Measurements from ENCODE around the gene C1QA.
"Not testable (repeated sequence)": the region's sequence is repeated elsewhere in the genome, so short reads cannot be mapped to it uniquely, and the experiment has no call there.

The C1QA gene

GRCh38 chr1:22639286-22639685, 2.9 kb downstream of the C1QA start:
- peak in 5 of 56 donors; percentile 2 to 15 (median 8) for DNase-seq

- DNase-seq = no peak
Measured at GRCh38 chr1:22641247-22641646, 4.8 kb downstream of the C1QA start.

- DNase-seq = peak in 49 of 56 donors; percentile 10 to 78 (median 52)
Measured at GRCh38 chr1:22641906-22642636, 5.6 kb downstream of the C1QA start.

DNA sequence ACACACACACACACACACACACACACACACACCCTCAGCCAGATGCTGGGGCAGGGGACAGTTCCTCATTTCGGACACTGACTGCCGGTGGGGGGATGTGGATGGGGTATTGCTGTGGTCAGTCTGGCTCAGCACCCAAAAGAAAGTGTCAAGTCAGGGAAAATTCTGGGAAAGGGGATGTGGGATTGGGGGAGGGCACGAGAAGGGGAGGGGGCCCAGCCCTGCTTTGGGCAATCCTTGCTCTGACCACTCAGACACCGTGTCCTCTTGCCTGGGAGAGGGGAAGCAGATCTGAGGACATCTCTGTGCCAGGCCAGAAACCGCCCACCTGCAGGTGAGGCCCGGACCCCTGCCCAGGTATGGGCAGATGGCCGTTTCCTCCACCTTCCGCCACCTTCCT, 7.0 kb downstream of the C1QA start, which contains the start of gene C1QC:
C1QC (plus strand) TSS at position 253 of the 400 bp plus-strand sequence. CDS start 391 bp downstream, outside the sequence.
- DNase-seq = peak in 24 of 56 donors; percentile 8 to 57 (median 21)

- no peak for DNase-seq
Measured at GRCh38 chr1:22643928-22644327, 7.5 kb downstream of the C1QA start.

DNA sequence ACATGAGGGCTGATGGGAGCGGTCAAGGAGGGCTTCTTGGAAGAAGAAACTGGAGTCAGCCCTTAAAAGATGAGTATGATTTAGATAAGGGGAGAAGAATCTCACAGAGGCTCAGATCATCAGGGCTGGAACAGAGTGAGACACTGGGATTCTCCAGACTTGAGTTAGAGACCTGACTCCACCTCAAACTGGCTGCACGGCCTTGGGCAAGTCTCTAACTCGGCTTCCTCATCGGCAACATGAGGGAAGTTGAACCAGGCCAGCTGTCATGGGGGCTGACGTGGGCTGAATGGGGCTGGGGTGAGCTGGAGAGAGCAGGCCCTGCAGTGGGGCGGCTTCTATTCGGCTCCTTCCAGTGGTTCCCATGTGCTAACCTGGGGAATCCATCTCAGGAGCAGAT, 9.5 kb downstream of the C1QA start:
- DNase-seq = peak in 2 of 56 donors; percentile 11 to 25

DNA sequence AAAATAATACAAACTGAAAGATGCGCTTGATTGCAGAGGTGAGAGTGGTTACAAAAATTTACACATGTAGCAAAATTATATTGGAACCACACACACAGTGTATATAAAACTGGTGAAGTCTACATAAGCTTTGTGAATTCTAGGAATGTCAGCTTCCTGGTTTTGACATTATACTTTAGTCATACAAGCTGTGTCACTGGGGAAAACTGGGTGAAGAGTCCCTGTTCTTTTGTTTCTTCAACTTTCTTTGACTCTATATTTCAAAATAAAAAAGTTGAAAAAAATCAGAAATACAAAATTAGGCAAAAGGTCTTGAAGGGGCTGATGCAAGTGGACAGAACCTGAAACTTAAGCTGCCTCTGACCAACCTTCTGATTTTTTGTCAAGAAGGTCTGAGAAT, 10.0 kb downstream of the C1QA start:
- no peak for DNase-seq

GRCh38 chr1:22650089-22650693, 13.8 kb downstream of the C1QA start:
- no peak for DNase-seq

- DNase-seq = no peak
Measured at GRCh38 chr1:22651941-22652856, 15.8 kb downstream of the C1QA start.

DNA sequence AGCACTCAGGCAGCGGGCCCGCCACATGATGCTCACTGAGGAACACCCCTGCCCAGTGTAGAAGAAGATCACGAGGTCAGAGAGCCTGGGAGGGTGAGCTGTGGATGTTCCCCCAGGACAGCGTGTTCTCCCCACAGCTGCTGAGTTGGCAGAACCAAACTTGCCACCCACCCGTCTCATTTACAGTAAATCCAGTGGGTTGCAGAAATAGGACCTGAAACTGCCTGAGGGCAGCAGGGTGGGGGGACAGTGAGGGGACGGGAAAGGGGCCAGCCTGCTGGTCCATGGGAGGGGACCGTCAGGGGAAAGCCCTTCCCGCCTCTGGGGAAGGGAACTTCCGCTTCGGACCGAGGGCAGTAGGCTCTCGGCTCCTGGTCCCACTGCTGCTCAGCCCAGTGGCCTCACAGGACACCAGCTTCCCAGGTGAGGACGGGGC, 16.5 kb downstream of the C1QA start, which contains the start of gene C1QB:
C1QB (plus strand) TSS at position 356 of the 436 bp plus-strand sequence. CDS start 6,227 bp downstream, outside the sequence.
- DNase-seq = peak in 31 of 56 donors; percentile 8 to 77 (median 37)

DNA sequence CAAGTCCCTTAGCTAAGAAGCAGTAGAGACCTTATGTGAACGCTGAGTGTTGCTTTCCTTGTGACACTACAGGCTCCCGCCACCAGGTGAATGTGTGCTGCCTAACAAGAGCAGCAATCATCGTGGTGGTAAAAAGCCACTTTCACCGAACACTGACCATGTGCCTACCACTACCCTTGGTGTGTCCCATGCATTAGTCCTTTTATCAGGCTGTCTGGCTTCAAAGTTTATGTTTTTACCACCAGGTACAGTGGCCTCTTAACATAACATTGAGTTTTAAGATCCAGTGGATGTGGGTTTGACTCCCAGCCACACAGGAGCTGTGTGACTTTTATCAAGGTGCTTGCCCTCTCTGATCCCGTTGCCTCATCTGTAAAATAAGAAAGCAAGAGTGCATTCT, 18.3 kb downstream of the C1QA start:
- DNase-seq = no peak

GRCh38 chr1:22658385-22659163, 22.1 kb downstream of the C1QA start:
- DNase-seq = no peak

- DNase-seq = no peak
Measured at GRCh38 chr1:22660716-22661241, 24.4 kb downstream of the C1QA start.

DNA sequence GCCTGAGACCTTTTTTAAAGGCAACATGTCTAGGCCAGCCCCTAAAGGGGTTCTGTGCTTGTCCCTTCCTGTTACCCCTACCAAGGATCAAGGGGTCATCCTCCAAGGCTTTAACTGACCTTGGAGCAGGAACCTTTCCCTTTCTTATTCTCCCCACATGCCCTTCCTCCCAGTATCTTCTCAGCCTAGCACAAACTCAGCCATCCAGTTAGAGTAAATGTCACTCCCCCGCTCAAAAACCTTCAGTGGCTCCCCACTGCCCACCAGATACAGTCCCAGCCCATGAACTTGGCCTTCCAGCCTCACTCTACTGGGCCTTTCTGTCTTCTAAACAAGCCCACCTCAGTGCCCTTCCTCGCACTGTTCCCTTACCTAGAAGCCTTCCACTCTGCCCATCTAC, 25.5 kb downstream of the C1QA start:
- DNase-seq = no peak

- peak in 23 of 56 donors; percentile 9 to 54 (median 23) for DNase-seq
Measured at GRCh38 chr1:22662318-22662717, 25.9 kb downstream of the C1QA start.

DNA sequence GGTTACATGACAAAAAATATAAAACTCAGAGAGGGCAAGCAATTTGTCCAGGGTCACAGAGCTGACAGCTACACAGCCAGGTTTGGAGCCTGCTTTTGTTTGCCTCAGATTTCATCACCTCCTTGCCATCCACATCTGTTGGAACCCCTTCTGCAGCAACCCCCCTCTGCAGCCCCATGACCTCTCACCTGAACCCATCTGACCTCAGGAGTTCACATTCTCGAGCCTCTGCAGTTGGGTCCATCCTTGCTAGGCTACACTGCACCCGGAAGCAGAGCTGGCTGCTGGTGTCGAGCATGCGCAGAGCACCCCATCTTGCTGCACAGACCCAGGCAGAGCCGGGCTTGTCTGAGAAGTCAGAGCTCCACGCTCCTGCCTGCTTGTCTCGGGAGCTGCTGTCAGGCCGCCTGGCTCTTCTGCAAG, 26.6 kb downstream of the C1QA start:
- no peak for DNase-seq

GRCh38 chr1:22665752-22666151, 29.3 kb downstream of the C1QA start:
- DNase-seq = peak in 11 of 56 donors; percentile 3 to 49 (median 26)

- no peak for DNase-seq
Measured at GRCh38 chr1:22666412-22666811, 30.0 kb downstream of the C1QA start.

- not testable (repeated sequence) for DNase-seq
Measured at GRCh38 chr1:22668840-22669239, 32.4 kb downstream of the C1QA start.

GRCh38 chr1:22670352-22670975, 34.0 kb downstream of the C1QA start:
- DNase-seq = no peak

Measured in amygdala (tissue), 56 donors.